Purkinje cell (primary cell): ENCODE measurements around the gene ARHGAP32. TPM values are rescaled to one million over a fixed set of nuclear protein-coding genes. Genes with fewer than 3 reads are reported as not detected.

Source experiments
- polyA plus RNA-seq: library from polyadenylated mRNA; unstranded; fragments of >200 nt; fragmentation: Nextera tagmentation; gene quantifications from 2 replicates; pipeline ENCODE4 v1.2.1, GENCODE V29; 2014

The ARHGAP32 gene
- polyA plus RNA-seq, result 58.1 and 58.7 TPM in 2 replicates

GRCh38 chr11:129192150-129192549, at the start of gene ARHGAP32:
Gene ARHGAP32 (minus strand): TSS chr11:129192325. CDS start chr11:129192198, 127 bp downstream.

GRCh38 chr11:128942817-128943427, 249.2 kb downstream of the ARHGAP32 start, which contains the start of gene TP53AIP1:
Gene TP53AIP1 (minus strand): TSS chr11:128942871. CDS start chr11:128937818, 5,053 bp downstream.

Other genes starting within 250 kb of the ARHGAP32 start
- 10.9 and 14.3 TPM in 2 replicates for gene TP53AIP1, start 249.5 kb downstream of the ARHGAP32 start, polyA plus RNA-seq
- gene BARX2, start 183.5 kb upstream of the ARHGAP32 start, polyA plus RNA-seq, result 0.27 TPM in 1 of 2 replicates, not detected in the other